OCI-LY3 (cell line): Measurements from ENCODE around the gene CEP135.

Source experiments
- CTCF ChIP-seq: fragments of 200-600, 300-600 bp; sonication (generic); IDR thresholded peaks from 2 replicates; pipeline ENCODE4 v1.5.1; 2014; ENCODE audit warnings: antibody characterized with exemption, low read length, low read depth
- EZH2phosphoT487 ChIP-seq: fragments of 200-600 bp; shearing (Covaris generic); IDR thresholded peaks from 2 replicates; pipeline ENCODE4 v1.6.1; 2018; ENCODE audit warnings: antibody characterized with exemption, mixed run types, low read depth

- TF ChIP-seq CTCF (no peak), EZH2phosphoT487 (no peak)
Observed at GRCh38 chr4:55982976-55983375, 34.2 kb downstream of the CEP135 start.
